GM23338 (cell line): ENCODE measurements around the gene ZNF544. TPM values are rescaled to one million over a fixed set of nuclear protein-coding genes. Genes with fewer than 3 reads are reported as not detected.

Source experiments
- ATAC-seq: fragments of 200-7000 bp; cut with Tn5 transposase; 3 replicates; pipeline ENCODE4 v1.9.1; 2020
- DNase-seq: peaks from one replicate; pipeline ENCODE4 v3.0.0-alpha.2; 2015; ENCODE audit warnings: low spot score
- H2AFZ ChIP-seq: fragments of 200-600 bp; sonication (generic); 2 replicates; pipeline ENCODE4 v1.8.0; 2016; ENCODE audit warnings: antibody characterized with exemption, mild to moderate bottlenecking, moderate library complexity
- H3F3A ChIP-seq: fragments of 200-600 bp; sonication (generic); replicated peaks from 2 replicates; pipeline ENCODE4 v1.8.0; 2017; ENCODE audit warnings: antibody characterized with exemption, mixed run types, low read depth
- H3K27ac ChIP-seq: fragments of 200-600 bp; sonication (generic); 2 replicates; pipeline ENCODE4 v1.6.1; 2016; ENCODE audit warnings: low read depth
- H3K27me3 ChIP-seq: fragments of 200-600 bp; sonication (generic); 2 replicates; pipeline ENCODE4 v1.8.0; 2016; ENCODE audit warnings: mild to moderate bottlenecking, mixed run types, moderate library complexity; ENCODE audit not compliant: insufficient read depth
- H3K36me3 ChIP-seq: fragments of 200-600 bp; sonication (generic); 2 replicates; pipeline ENCODE4 v1.8.0; 2016; ENCODE audit warnings: mild to moderate bottlenecking; ENCODE audit not compliant: insufficient read depth
- H3K4me1 ChIP-seq: fragments of 200-600 bp; sonication (generic); 2 replicates; pipeline ENCODE4 v1.8.0; 2016; ENCODE audit warnings: mild to moderate bottlenecking, moderate library complexity; ENCODE audit not compliant: insufficient read depth
- H3K4me2 ChIP-seq: fragments of 200-600 bp; sonication (generic); 2 replicates; pipeline ENCODE4 v1.7.1; 2017; ENCODE audit warnings: mixed run types
- H3K4me3 ChIP-seq: fragments of 200-600 bp; sonication (generic); 2 replicates; pipeline ENCODE4 v1.6.1; 2016; ENCODE audit warnings: mixed run types
- H3K79me2 ChIP-seq: fragments of 200-600 bp; sonication (generic); replicated peaks from 2 replicates; pipeline ENCODE4 v1.8.0; 2017; ENCODE audit warnings: mild to moderate bottlenecking; ENCODE audit not compliant: insufficient read depth
- H3K9me2 ChIP-seq: fragments of 200-600 bp; sonication (generic); 2 replicates; pipeline ENCODE4 v1.8.0; 2017; ENCODE audit not compliant: insufficient read depth
- H4K20me1 ChIP-seq: fragments of 200-600 bp; sonication (generic); replicated peaks from 2 replicates; pipeline ENCODE4 v1.8.0; 2017; ENCODE audit warnings: mild to moderate bottlenecking; ENCODE audit not compliant: insufficient read depth
- H3K27ac Mint-ChIP-seq: 2 replicates; pipeline ENCODE4 v1.8.0; 2020; ENCODE audit warnings: inconsistent platforms, mild to moderate bottlenecking, moderate library complexity, mixed read lengths
- H3K27me3 Mint-ChIP-seq: 3 replicates; pipeline ENCODE4 v1.8.0; 2022; ENCODE audit warnings: low read depth, mild to moderate bottlenecking, moderate library complexity, mixed read lengths, inconsistent platforms; ENCODE audit not compliant: insufficient read depth, poor library complexity
- H3K36me3 Mint-ChIP-seq: 3 replicates; pipeline ENCODE4 v1.8.0; 2021; ENCODE audit warnings: low read depth, mild to moderate bottlenecking, inconsistent platforms, moderate library complexity, mixed read lengths
- H3K4me1 Mint-ChIP-seq: 3 replicates; pipeline ENCODE4 v1.8.0; 2020; ENCODE audit warnings: mild to moderate bottlenecking, inconsistent platforms, mixed read lengths
- H3K4me3 Mint-ChIP-seq: 3 replicates; pipeline ENCODE4 v1.8.0; 2021; ENCODE audit warnings: moderate library complexity, mild to moderate bottlenecking, inconsistent platforms, mixed read lengths
- H3K9me3 Mint-ChIP-seq: 3 replicates; pipeline ENCODE4 v1.8.0; 2020; ENCODE audit warnings: moderate library complexity, mild to moderate bottlenecking, inconsistent platforms, mixed read lengths
- CREB1 ChIP-seq: fragments of 250-450 bp; sonication (Bioruptor Pico); IDR thresholded peaks from 2 replicates; pipeline ENCODE4 v1.5.0; 2020; ENCODE audit warnings: low read depth, mild to moderate bottlenecking, moderate library complexity
- ETS1 ChIP-seq: IDR thresholded peaks from 2 replicates; pipeline ENCODE4 v1.6.1; 2016; ENCODE audit warnings: antibody characterized with exemption
- EZH2 ChIP-seq: fragments of 200-600 bp; sonication (generic); IDR thresholded peaks from one replicate; pipeline ENCODE4 v1.8.0; 2017; ENCODE audit warnings: antibody characterized with exemption, mild to moderate bottlenecking, low read depth; ENCODE audit not compliant: unreplicated experiment
- EZH2phosphoT487 ChIP-seq: fragments of 200-600 bp; sonication (generic); IDR thresholded peaks from one replicate; pipeline ENCODE4 v1.8.1; 2018; ENCODE audit warnings: antibody characterized with exemption; ENCODE audit not compliant: unreplicated experiment
- JUNB ChIP-seq: IDR thresholded peaks from one replicate; pipeline ENCODE4 v1.6.1; 2016; ENCODE audit warnings: antibody characterized with exemption; ENCODE audit not compliant: unreplicated experiment
- NANOG ChIP-seq: IDR thresholded peaks from 2 replicates; pipeline ENCODE4 v1.6.1; 2016; ENCODE audit warnings: antibody characterized with exemption, borderline replicate concordance
- POLR2AphosphoS5 ChIP-seq: IDR thresholded peaks from 2 replicates; pipeline ENCODE4 v1.6.1; 2016; ENCODE audit warnings: antibody characterized with exemption, low read depth
- REST ChIP-seq: IDR thresholded peaks from one replicate; pipeline ENCODE4 v1.6.1; 2018; ENCODE audit warnings: antibody characterized with exemption; ENCODE audit not compliant: unreplicated experiment
- STAT1 ChIP-seq: IDR thresholded peaks from one replicate; pipeline ENCODE4 v1.6.1; 2016; ENCODE audit warnings: antibody characterized with exemption; ENCODE audit not compliant: unreplicated experiment
- ZNF114 ChIP-seq: fragments of 250-450 bp; sonication (Bioruptor Pico); IDR thresholded peaks from 2 replicates; pipeline ENCODE4 v1.5.0; 2020; ENCODE audit warnings: mild to moderate bottlenecking, moderate library complexity
- ZNF331 ChIP-seq: fragments of 250-450 bp; sonication (Bioruptor Pico); IDR thresholded peaks from 2 replicates; pipeline ENCODE4 v1.5.0; 2020; ENCODE audit warnings: low read depth, mild to moderate bottlenecking, moderate library complexity
- polyA plus RNA-seq: library from polyadenylated mRNA; unstranded; fragments of >200 nt; fragmentation: Nextera tagmentation; extraction: Ambion mirVana; gene quantifications from 2 replicates; pipeline ENCODE4 v1.2.1, GENCODE V29; 2016
- total RNA-seq: library from RNA; depleted of rRNA; stranded (reverse); fragments of >200 nt; shearing (Covaris generic); gene quantifications from 2 replicates; pipeline ENCODE4 v1.2.3, GENCODE V29; 2014
- TF ChIP-seq, protein P1 (sequence below): fragments of 250-450 bp; sonication (Bioruptor Pico); IDR thresholded peaks from 2 replicates; pipeline ENCODE4 v1.5.0; 2020; ENCODE audit warnings: mild to moderate bottlenecking, moderate library complexity
- TF ChIP-seq, protein P2 (sequence below), 2 experiments: fragments of 200-600 bp in 1 of 2; sonication (generic) in 1 of 2; conservative IDR thresholded peaks; 2 replicates each; pipeline versions ENCODE4 v1.5.1 to v1.6.1; 2016 to 2017; ENCODE audit warnings: antibody characterized with exemption in 2 of 2, low read depth in 2 of 2, mild to moderate bottlenecking in 2 of 2, moderate library complexity in 1 of 2

The ZNF544 gene
- total and polyA plus RNA-seq, 2 experiments from 2014 or later = 29.4 to 93.9 TPM

GRCh38 chr19:58183817-58184215 is 44.9 kb upstream of the ZNF544 start:
- Histone ChIP-seq H3K4me3 (peak overlapping the region; percentile 96), H3K4me1 (0 out of 2 replicates have a peak, but pooled peaks cover 4% of the 10 kb centered on the region), H3K36me3 (peaks cover 15% of the 10 kb centered on the region), H3K79me2 (peaks cover 37% of the 10 kb centered on the region), H2AFZ (peak overlapping the region; percentile 90), H3K27me3 (no peaks in the 10 kb centered on the region), H3K4me2 (peak overlapping the region; percentile 97), H3K9me2 (peaks cover 14% of the 10 kb centered on the region), H3F3A (no peaks in the 10 kb centered on the region), H3K27ac (no peak overlapping the region), H4K20me1 (no peaks in the 10 kb centered on the region; the same call in 1 of the 2 replicates)
- peaks cover 7% of the 10 kb centered on the region for H3K4me1 Mint-ChIP-seq
- peak overlapping the region; percentile 99 for H3K27ac Mint-ChIP-seq
- H3K36me3 Mint-ChIP-seq = peaks cover 82% of the 10 kb centered on the region
- TF ChIP-seq, protein P1, sequence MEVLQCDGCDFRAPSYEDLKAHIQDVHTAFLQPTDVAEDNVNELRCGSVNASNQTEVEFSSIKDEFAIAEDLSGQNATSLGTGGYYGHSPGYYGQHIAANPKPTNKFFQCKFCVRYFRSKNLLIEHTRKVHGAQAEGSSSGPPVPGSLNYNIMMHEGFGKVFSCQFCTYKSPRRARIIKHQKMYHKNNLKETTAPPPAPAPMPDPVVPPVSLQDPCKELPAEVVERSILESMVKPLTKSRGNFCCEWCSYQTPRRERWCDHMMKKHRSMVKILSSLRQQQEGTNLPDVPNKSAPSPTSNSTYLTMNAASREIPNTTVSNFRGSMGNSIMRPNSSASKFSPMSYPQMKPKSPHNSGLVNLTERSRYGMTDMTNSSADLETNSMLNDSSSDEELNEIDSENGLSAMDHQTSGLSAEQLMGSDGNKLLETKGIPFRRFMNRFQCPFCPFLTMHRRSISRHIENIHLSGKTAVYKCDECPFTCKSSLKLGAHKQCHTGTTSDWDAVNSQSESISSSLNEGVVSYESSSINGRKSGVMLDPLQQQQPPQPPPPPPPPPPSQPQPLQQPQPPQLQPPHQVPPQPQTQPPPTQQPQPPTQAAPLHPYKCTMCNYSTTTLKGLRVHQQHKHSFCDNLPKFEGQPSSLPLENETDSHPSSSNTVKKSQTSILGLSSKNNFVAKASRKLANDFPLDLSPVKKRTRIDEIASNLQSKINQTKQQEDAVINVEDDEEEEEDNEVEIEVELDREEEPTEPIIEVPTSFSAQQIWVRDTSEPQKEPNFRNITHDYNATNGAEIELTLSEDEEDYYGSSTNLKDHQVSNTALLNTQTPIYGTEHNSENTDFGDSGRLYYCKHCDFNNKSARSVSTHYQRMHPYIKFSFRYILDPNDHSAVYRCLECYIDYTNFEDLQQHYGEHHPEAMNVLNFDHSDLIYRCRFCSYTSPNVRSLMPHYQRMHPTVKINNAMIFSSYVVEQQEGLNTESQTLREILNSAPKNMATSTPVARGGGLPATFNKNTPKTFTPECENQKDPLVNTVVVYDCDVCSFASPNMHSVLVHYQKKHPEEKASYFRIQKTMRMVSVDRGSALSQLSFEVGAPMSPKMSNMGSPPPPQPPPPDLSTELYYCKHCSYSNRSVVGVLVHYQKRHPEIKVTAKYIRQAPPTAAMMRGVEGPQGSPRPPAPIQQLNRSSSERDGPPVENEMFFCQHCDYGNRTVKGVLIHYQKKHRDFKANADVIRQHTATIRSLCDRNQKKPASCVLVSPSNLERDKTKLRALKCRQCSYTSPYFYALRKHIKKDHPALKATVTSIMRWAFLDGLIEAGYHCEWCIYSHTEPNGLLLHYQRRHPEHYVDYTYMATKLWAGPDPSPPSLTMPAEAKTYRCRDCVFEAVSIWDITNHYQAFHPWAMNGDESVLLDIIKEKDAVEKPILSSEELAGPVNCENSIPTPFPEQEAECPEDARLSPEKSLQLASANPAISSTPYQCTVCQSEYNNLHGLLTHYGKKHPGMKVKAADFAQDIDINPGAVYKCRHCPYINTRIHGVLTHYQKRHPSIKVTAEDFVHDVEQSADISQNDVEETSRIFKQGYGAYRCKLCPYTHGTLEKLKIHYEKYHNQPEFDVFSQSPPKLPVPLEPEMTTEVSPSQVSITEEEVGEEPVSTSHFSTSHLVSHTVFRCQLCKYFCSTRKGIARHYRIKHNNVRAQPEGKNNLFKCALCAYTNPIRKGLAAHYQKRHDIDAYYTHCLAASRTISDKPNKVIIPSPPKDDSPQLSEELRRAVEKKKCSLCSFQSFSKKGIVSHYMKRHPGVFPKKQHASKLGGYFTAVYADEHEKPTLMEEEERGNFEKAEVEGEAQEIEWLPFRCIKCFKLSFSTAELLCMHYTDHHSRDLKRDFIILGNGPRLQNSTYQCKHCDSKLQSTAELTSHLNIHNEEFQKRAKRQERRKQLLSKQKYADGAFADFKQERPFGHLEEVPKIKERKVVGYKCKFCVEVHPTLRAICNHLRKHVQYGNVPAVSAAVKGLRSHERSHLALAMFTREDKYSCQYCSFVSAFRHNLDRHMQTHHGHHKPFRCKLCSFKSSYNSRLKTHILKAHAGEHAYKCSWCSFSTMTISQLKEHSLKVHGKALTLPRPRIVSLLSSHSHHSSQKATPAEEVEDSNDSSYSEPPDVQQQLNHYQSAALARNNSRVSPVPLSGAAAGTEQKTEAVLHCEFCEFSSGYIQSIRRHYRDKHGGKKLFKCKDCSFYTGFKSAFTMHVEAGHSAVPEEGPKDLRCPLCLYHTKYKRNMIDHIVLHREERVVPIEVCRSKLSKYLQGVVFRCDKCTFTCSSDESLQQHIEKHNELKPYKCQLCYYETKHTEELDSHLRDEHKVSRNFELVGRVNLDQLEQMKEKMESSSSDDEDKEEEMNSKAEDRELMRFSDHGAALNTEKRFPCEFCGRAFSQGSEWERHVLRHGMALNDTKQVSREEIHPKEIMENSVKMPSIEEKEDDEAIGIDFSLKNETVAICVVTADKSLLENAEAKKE (CRISPR knock-in tag) = no peak
- TF ChIP-seq EZH2phosphoT487 (no peak), REST (no peak), STAT1 (no peak), NANOG (no peak), ZNF331 (no peak), POLR2AphosphoS5 (no peak), ETS1 (no peak), EZH2 (no peak), ZNF114 (CRISPR knock-in tag) (no peak), JUNB (no peak), CREB1 (CRISPR knock-in tag) (no peak)
- TF ChIP-seq, protein P2, sequence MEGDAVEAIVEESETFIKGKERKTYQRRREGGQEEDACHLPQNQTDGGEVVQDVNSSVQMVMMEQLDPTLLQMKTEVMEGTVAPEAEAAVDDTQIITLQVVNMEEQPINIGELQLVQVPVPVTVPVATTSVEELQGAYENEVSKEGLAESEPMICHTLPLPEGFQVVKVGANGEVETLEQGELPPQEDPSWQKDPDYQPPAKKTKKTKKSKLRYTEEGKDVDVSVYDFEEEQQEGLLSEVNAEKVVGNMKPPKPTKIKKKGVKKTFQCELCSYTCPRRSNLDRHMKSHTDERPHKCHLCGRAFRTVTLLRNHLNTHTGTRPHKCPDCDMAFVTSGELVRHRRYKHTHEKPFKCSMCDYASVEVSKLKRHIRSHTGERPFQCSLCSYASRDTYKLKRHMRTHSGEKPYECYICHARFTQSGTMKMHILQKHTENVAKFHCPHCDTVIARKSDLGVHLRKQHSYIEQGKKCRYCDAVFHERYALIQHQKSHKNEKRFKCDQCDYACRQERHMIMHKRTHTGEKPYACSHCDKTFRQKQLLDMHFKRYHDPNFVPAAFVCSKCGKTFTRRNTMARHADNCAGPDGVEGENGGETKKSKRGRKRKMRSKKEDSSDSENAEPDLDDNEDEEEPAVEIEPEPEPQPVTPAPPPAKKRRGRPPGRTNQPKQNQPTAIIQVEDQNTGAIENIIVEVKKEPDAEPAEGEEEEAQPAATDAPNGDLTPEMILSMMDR (conservative IDR thresholded peaks at IDR 0.05; ENCODE audit: low read depth in 2 of 2) = no peak
- peak overlapping the region; percentile 95 for H3K4me3 Mint-ChIP-seq
- no peak for DNase-seq
- H3K27me3 Mint-ChIP-seq = peaks cover 1% of the 10 kb centered on the region
- H3K9me3 Mint-ChIP-seq = peaks cover 80% of the 10 kb centered on the region
- ATAC-seq = peak; percentile 14
